OCI-M1 (cell line): ENCODE results near the gene COMMD1.
"Not testable (repeated sequence)": the region's sequence is repeated elsewhere in the genome, so short reads cannot be mapped to it uniquely, and the experiment has no call there.

Experiments
- DNase-seq: peaks from one replicate; lab custom pipeline; 2025; lab: John Stamatoyannopoulos, UW

Gene COMMD1

GRCh38 chr2:62030902-62031301, 125.4 kb downstream of the COMMD1 start:
- no peak for DNase-seq

DNA sequence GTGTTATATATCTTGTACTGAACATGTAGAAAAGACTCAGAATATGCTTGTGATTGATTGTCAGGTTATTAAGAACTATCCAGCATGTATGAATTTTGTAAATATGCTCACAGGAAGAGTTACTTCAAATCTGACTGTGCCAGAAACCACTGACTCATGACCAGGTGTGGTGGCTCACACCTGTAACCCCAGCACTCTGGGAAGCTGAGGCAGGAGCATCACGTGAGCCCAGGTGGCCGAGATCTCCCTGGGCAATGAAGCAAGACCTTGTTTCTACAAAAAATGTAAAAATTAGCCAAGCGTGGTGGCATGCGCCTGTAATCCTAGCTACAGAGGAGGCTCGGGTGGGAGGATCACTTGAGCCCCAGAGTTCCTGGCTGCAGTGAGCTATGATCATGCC, 126.6 kb downstream of the COMMD1 start:
- DNase-seq = no peak

- DNase-seq = peak; percentile 20
Observed at GRCh38 chr2:62034715-62035114, 129.2 kb downstream of the COMMD1 start.

GRCh38 chr2:62036229-62036628, 130.8 kb downstream of the COMMD1 start:
- DNase-seq = no peak

DNA sequence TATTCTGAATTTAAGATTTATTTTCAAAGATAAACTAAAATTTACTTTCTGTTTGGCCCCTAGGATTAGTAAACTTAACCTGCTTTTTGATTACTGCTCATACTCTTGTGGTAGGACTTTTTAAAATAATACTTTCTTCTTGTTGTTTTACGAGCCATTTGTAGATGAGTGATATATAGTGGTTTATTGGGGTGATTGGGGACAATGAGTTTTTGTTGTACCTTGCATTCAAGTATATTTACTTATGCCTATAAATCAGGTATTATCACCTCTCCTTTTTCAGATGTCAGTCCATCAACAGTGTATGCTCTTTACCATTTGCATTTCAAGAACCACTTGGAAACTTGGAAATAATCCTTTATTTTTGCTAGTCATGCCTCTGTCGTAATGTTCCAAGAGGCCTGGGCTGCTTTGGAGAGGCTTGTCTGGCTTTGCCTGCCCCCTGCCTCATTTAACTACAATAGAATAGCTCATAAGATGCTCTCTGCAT, 131.3 kb downstream of the COMMD1 start:
- no peak for DNase-seq

GRCh38 chr2:62038975-62039771, 133.7 kb downstream of the COMMD1 start:
- DNase-seq = peak; percentile 95

- DNase-seq = peak; percentile 16
Observed at GRCh38 chr2:62040926-62041325, 135.5 kb downstream of the COMMD1 start.

GRCh38 chr2:62041701-62042385, 136.4 kb downstream of the COMMD1 start:
- not testable (repeated sequence) for DNase-seq

- no peak for DNase-seq
Observed at GRCh38 chr2:62042400-62042799, 136.9 kb downstream of the COMMD1 start.

DNA sequence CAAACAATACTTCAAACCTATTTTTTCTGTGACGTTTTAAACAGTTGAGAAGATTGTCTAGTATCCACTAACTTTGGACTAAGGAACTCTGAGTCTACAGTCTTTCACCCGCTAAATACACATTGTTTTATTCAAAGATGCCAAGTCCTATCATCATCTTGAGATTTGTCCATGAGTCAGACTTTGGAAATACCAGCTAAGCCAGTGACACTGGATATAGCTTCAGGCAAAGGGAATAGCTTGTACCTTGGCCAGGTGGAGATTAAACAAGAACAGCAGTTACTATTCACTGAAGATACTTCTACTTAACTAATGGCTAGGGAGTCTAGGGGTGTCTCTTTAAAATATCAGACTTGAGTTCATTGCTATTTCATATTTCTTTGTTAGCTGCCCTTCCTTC, 137.5 kb downstream of the COMMD1 start:
- DNase-seq = no peak

- DNase-seq = no peak
Observed at GRCh38 chr2:62045017-62045543, 139.6 kb downstream of the COMMD1 start.

- DNase-seq = no peak
Observed at GRCh38 chr2:62046141-62046540, 140.7 kb downstream of the COMMD1 start.

DNA sequence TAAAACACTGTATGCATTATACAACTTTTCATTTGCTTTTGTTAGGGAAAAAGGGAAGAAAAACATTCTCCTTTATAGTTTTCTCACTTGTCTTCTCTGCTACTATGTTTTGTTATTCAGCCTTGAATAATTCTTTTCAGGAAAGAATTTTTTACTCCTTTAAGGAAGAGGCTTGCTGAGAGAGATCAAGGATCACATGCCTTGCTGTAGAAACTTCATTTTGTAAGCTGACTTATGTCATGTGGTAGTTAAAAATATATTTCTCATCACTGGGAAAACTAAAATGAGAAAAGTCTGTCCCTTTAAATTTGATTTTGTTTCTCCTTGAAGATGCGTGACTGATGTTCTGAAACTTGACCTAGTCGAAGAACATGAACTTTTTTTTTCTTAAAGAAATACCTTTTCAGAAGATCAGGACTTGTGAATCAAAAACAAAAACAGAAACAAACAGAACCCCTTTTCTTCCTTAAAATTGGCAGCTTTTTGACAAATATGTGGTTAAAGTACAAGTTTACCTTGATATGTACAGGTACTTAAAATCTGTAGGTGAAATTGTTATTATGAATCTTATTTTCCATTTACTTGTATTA, 145.1 kb downstream of the COMMD1 start:
- DNase-seq = no peak

DNA sequence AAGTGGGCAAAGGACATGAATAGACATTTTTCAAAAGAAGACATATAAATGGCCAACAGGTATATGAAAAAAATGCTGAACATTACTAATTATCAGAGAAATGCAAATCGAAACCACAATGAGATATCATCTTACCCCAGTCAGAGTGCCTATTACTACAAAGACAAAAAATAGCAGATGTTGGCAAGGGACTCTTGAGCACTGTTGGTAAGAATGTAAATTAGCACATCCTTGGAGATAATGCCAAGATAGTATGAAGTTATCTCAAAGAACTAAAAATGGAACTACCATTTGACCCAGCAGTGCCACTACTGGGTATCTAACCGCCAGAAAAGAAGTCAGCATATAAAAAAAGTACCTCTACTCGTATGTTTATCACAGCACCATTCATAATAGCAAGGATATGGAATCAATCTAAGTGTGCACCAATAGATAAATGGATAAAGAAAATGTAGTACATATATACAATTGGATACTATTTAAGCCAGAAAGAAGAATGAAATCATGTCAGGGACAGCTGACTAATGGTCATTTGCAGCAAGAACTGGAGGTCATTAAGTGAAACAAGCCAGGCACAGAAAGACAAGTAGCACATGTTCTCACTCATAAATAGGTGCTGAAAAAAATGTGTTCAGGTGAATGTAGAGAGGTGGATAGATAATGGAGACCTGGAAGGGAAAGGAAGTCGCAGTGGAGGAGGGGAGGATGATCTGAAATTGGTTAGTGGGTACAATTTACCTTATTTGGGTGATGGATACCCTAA, 148.7 kb downstream of the COMMD1 start:
- no peak for DNase-seq

- DNase-seq = no peak
Observed at GRCh38 chr2:62054916-62055450, 149.5 kb downstream of the COMMD1 start.

DNA sequence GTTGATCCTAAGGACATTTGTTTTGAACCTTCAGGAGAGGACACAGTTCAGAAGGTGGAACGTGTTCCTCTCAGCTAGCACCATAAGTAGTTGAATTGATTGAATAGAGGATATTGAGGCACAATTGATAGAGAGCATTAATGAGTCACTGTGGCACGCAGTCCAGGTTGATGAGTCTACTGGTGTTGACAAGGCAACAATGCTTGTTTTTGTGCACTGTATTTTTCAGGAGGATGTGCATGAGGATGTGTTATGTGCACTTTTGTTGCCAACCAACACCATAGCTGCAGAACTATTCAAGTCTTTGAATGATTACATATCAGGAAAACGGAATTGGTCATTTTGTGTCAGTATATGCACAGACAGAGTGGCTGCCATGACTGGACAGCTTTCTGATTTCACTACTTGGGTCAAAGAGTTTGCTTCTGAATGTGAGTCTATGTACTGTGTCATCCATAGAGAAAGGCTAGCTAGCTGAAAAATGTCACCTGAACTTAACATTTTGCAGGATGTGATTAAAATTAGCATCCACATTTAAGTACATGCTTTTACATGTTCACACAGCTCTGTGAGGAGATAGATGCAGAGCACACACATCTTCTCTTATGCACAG, 150.4 kb downstream of the COMMD1 start:
- DNase-seq = no peak

GRCh38 chr2:62056341-62056740, 150.9 kb downstream of the COMMD1 start:
- DNase-seq = no peak

DNA sequence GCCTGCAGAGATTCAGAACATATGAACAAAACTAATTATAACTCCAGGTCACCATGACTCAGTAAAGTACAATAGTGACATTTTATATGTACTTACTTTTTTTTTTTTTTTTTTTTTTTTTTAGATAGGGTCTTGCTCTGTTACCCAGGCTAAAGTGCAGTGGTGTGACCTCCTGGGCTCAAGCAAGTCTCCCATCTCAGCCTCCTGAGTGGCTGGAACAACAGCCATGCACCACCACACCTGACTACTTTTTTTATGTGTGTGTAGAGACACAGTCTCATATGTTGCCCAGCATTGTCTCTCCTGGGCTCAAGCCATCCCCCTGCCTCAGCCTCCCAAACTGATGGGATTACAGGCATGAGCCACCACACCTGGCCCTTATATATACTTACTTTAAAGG, 159.8 kb downstream of the COMMD1 start:
- DNase-seq = no peak

DNA sequence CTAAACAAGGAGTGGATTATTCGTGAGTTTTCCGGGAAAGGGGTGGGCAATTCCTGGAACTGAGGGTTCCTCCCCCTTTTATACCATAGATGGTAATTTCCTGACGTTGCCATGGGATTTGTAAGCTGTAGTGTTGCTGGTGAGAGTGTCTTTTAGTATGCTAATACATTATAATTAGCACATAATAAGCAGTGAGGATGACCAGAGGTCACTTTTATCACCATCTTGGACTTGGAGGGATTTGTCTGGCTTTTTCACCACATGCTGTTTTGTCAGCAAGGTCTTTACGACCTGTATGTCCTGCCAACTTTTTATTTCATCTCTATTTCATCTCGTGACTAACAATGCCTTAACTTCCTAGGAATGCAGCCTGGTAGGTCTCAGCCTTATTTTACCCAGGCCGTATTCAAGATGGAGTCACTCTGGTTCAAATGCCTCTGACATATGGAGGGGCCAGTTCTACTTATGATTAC, 165.7 kb downstream of the COMMD1 start:
- DNase-seq = peak; percentile 11

GRCh38 chr2:62071760-62072680, 166.5 kb downstream of the COMMD1 start:
- no peak for DNase-seq
